Lung (tissue), 12 donors: ENCODE results near the gene THBS4. TPM values are rescaled to one million over a fixed set of nuclear protein-coding genes. Genes with fewer than 3 reads are reported as not detected.

Source experiments
- ATAC-seq: fragments of 200-7000 bp; cut with Tn5 transposase; one replicate; pipeline ENCODE4 v1.9.1; 2020; ENCODE audit warnings: moderate number of reproducible peaks; ENCODE audit not compliant: insufficient read depth, low FRiP score
- DNase-seq, 3 donors: peaks; one replicate each; pipeline ENCODE4 v3.0.0-alpha.2; 2013 to 2017
- H3K27ac ChIP-seq, 2 donors: one replicate each; pipeline ENCODE4 v1.5.1; 2013; ENCODE audit warnings: mild to moderate bottlenecking in 2 of 2, moderate library complexity in 2 of 2, control low read depth in 1 of 2, inconsistent platforms in 1 of 2, low read depth in 1 of 2, low read length in 1 of 2
- H3K27me3 ChIP-seq, 3 donors: one replicate each; pipeline ENCODE4 v1.5.1; 2013; ENCODE audit warnings: low read length in 2 of 3; ENCODE audit not compliant: control insufficient read depth in 3 of 3, insufficient read depth in 3 of 3
- H3K36me3 ChIP-seq, 4 donors: one replicate each; pipeline ENCODE4 v1.5.1; 2013; ENCODE audit warnings: low read length in 4 of 4, mild to moderate bottlenecking in 1 of 4, moderate library complexity in 1 of 4; ENCODE audit not compliant: control insufficient read depth in 4 of 4, insufficient read depth in 4 of 4
- H3K4me1 ChIP-seq, 5 donors: one replicate each; pipeline ENCODE4 v1.5.1; 2013; ENCODE audit warnings: low read length in 5 of 5, mild to moderate bottlenecking in 2 of 5, moderate library complexity in 1 of 5; ENCODE audit not compliant: control insufficient read depth in 5 of 5, insufficient read depth in 5 of 5
- H3K4me3 ChIP-seq: one replicate; pipeline ENCODE4 v1.5.1; 2013; ENCODE audit warnings: mild to moderate bottlenecking, control low read depth, moderate library complexity
- H3K9ac ChIP-seq, 2 donors: one replicate each; pipeline ENCODE4 v1.5.1; 2013; ENCODE audit warnings: low read length in 2 of 2, control low read depth in 1 of 2; ENCODE audit not compliant: insufficient read depth in 1 of 2
- H3K9me3 ChIP-seq, 4 donors: one replicate each; pipeline ENCODE4 v1.5.1; 2013; ENCODE audit warnings: low read length in 3 of 4, mild to moderate bottlenecking in 1 of 4, moderate library complexity in 1 of 4; ENCODE audit not compliant: control insufficient read depth in 4 of 4, insufficient read depth in 3 of 4
- CTCF ChIP-seq: IDR thresholded peaks from 2 replicates; pipeline ENCODE4 v1.5.1; 2012; ENCODE audit warnings: mild to moderate bottlenecking; ENCODE audit errors: control extremely low read depth, extremely low read depth
- WGBS, 2 donors: extraction: QIAGEN DNeasy Blood & Tissue Kit; methylation state at CpG; one replicate each; pipeline ENCODE4 v1.1.7; 2013; 5-methylcytosine and 5-hydroxymethylcytosine counted together
- polyA plus RNA-seq, 2 donors: library from polyadenylated mRNA; stranded (reverse); fragments of 200-250 nt; gene quantifications; one replicate each; pipeline ENCODE4 v1.2.1, GENCODE V29; 2013
- total RNA-seq, 2 donors: library from RNA; depleted of rRNA in 1 of 2; stranded (reverse); fragments of >200 nt in 1 of 2; gene quantifications; one replicate each; pipeline ENCODE4 v1.2.1, GENCODE V29; 2014 to 2021
- donor health status: control.
- donor health status: control.
- donor health status: Bipolar disorder and iron deficiency.
- donor health status: healthy.
- donor health status: DM: yes; HTN: yes; CAD: no.

The THBS4 gene
- total and polyA plus RNA-seq, 4 donors = 0.69 to 4.2 (median 1.3) TPM

- ATAC-seq = no peak
- H3K36me3 ChIP-seq = no peaks in the 10 kb centered on the region
- no peak overlapping the region for H3K27ac ChIP-seq
- no peaks in the 10 kb centered on the region for H3K9me3 ChIP-seq
- H3K4me3 ChIP-seq = no peak overlapping the region
- WGBS, 2 donors = 74 to 84% methylated on average over 2 of the region's 2 CpGs
- H3K4me1 ChIP-seq = peaks cover 0 to 4% (median 0%) of the 10 kb centered on the region in 5 donors
- peaks cover 2 to 31% (median 30%) of the 10 kb centered on the region in 3 donors for H3K27me3 ChIP-seq
- TF ChIP-seq CTCF = no peak
- no peak overlapping the region for H3K9ac ChIP-seq
- DNase-seq = no peak
Observed at GRCh38 chr5:80039650-80040049, 4.5 kb downstream of the THBS4 start.

DNA sequence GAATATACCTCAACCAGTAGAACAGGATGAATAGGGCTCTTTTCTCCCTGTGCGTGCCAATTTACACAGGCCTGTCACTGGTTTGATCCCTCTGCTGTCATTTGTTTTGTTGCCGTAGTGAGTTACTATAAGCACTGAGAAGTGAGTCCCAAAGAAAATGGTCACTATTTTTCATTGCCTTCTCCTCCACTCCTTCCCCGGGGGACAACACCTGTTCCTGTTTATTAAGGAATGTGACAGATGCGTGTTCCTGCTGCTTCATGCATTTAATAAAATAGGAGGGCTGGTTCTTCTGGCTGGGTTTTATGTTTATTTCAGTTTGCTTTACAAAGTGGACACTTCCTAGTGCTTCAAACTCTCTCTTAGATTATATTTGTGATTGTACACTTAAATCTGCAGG lies 6.4 kb downstream of the THBS4 start:
- no peaks in the 10 kb centered on the region for H3K36me3 ChIP-seq
- no peaks in the 10 kb centered on the region for H3K4me1 ChIP-seq
- no peaks in the 10 kb centered on the region for H3K9me3 ChIP-seq
- no peak overlapping the region for H3K27ac ChIP-seq
- H3K4me3 ChIP-seq = no peak overlapping the region
- no peak overlapping the region for H3K9ac ChIP-seq
- H3K27me3 ChIP-seq = peaks cover 0 to 16% (median 16%) of the 10 kb centered on the region in 3 donors
- DNase-seq = no peak
- no peak for TF ChIP-seq CTCF
- no peak for ATAC-seq
- WGBS, 2 donors = 55 to 74% methylated on average over 4 of the region's 4 CpGs

- TF ChIP-seq CTCF = no peak
- DNase-seq = no peak
- Histone ChIP-seq H3K36me3 (no peaks in the 10 kb centered on the region), H3K4me3 (no peak overlapping the region), H3K4me1 (no peaks in the 10 kb centered on the region), H3K9me3 (no peaks in the 10 kb centered on the region), H3K9ac (no peak overlapping the region), H3K27me3 (peaks cover 0 to 9% (median 8%) of the 10 kb centered on the region in 3 donors), H3K27ac (no peak overlapping the region)
- ATAC-seq = no peak
- 58 to 75% methylated on average over 3 of the region's 3 CpGs for WGBS, 2 donors
Observed at GRCh38 chr5:80042330-80042729, 7.2 kb downstream of the THBS4 start.

- WGBS, 2 donors = 90 to 95% methylated on average over 4 of the region's 4 CpGs
- TF ChIP-seq CTCF = no peak
- Histone ChIP-seq H3K36me3 (no peaks in the 10 kb centered on the region), H3K27ac (no peak overlapping the region), H3K27me3 (peaks cover 0 to 5% (median 3%) of the 10 kb centered on the region in 3 donors), H3K4me3 (no peak overlapping the region), H3K9ac (no peak overlapping the region), H3K9me3 (no peaks in the 10 kb centered on the region), H3K4me1 (no peaks in the 10 kb centered on the region)
- no peak for ATAC-seq
- no peak for DNase-seq
Observed at GRCh38 chr5:80043187-80043586, 8.0 kb downstream of the THBS4 start.
